Vagina (tissue), 2 donors: ENCODE results near the gene EHBP1L1.

ENCODE experiments used
- POLR2A ChIP-seq, 2 donors: fragments of 450-650 bp; IDR thresholded peaks; one replicate each; pipeline ENCODE4 v1.6.1; 2017; ENCODE audit warnings: antibody characterized with exemption in 2 of 2, mild to moderate bottlenecking in 2 of 2, moderate library complexity in 2 of 2
- TF ChIP-seq, protein P1 (sequence below), 3 experiments: fragments of 450-650 bp in 2 of 3; fragments of 200-600 bp in 1 of 3; sonication (generic) in 1 of 3; IDR thresholded peaks; one replicate each; pipeline ENCODE4 v1.5.1; 2017 to 2019; ENCODE audit warnings: antibody characterized with exemption in 3 of 3, mild to moderate bottlenecking in 2 of 3, moderate library complexity in 2 of 3

DNA sequence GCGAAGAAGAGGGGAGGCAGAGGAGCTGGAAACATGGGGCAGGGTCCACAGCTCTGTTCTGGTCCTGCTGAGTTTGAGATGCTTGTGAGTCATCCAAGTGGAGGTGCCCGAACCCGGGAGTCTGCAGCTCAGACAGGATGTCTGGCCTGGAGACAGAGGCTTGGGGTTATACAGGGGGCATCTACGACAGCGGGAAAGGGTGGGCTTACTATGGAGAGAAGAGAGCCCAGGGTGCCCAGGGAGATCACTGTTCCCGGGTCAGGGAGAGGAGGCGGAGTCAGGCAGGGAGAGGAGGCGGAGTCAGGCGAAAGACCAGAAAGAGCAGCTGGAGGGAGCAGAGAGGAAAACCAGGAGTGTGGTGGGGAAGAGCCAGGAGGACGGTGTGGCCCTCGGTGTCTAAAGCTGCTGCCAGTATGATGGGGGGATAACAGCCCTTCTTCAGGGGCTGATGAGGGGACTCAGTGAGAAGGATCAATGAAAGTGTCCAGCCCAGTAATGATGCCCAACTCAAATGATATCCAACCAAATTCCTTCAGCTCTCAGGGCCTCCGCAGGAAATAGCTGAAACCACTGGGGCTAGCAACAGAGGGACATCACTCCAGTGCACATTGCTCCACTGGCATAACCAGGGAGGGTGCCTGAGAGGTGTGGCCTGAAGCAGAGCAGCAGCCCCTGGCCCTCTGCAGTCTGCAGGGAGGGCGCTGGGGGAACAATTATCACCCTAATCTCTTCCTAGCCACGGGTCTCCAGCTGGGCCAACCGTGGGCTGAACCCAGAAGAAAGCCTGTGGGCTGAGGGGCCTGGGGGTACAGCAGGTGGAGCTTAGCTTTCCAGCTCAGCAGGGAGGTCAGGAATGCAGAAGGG, 15.1 kb upstream of the EHBP1L1 start:
- TF ChIP-seq, protein P1, sequence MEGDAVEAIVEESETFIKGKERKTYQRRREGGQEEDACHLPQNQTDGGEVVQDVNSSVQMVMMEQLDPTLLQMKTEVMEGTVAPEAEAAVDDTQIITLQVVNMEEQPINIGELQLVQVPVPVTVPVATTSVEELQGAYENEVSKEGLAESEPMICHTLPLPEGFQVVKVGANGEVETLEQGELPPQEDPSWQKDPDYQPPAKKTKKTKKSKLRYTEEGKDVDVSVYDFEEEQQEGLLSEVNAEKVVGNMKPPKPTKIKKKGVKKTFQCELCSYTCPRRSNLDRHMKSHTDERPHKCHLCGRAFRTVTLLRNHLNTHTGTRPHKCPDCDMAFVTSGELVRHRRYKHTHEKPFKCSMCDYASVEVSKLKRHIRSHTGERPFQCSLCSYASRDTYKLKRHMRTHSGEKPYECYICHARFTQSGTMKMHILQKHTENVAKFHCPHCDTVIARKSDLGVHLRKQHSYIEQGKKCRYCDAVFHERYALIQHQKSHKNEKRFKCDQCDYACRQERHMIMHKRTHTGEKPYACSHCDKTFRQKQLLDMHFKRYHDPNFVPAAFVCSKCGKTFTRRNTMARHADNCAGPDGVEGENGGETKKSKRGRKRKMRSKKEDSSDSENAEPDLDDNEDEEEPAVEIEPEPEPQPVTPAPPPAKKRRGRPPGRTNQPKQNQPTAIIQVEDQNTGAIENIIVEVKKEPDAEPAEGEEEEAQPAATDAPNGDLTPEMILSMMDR (IDR thresholded peaks at IDR 0.05): no peak
- no peak for TF ChIP-seq POLR2A (IDR thresholded peaks at IDR 0.05)
